K562 (cell line): Measurements from ENCODE around the gene NTM. TPM values are rescaled to one million over a fixed set of nuclear protein-coding genes. Genes with fewer than 3 reads are reported as not detected.

Source experiments
- ATAC-seq: fragments of 200-7000 bp; cut with Tn5 transposase; 3 replicates; pipeline ENCODE4 v1.9.1; 2020; ENCODE audit warnings: moderate library complexity
- BruUV-seq: library from RNA; stranded (reverse); fragments of 400-500 nt; replicated peaks from 2 replicates; lab custom pipeline; 2021; lab: Mats Ljungman, UMichigan
- CTCF ChIA-PET: fragments of 300-600 bp; formaldehyde crosslinking; extraction: SDS; loops from one replicate; lab custom pipeline; 2021; ENCODE audit warnings: low intra/inter-chr PET ratio; lab: Yijun Ruan, JAX
- POLR2A ChIA-PET: fragments of 300-600, 350-650 bp; sonication (Branson Sonifier 250); formaldehyde crosslinking; extraction: SDS; loops from one replicate; lab custom pipeline; 2021; ENCODE audit warnings: antibody characterized with exemption, inconsistent platforms; lab: Yijun Ruan, JAX
- DNase-seq, 4 experiments: peaks; one replicate each; pipeline versions ENCODE4 v3.0.0 to v3.0.0-alpha.2; 2011 to 2018; ENCODE audit warnings: low spot score in 3 of 4, mixed read lengths in 3 of 4; ENCODE audit errors: extremely low read depth in 1 of 4
- FAIRE-seq: peaks from 2 replicates; lab custom pipeline; 2011; peaks lifted over from hg19 to GRCh38; lab: Jason Lieb, UNC
- H2AFZ ChIP-seq: 2 replicates; pipeline ENCODE4 v1.6.0; 2011; ENCODE audit warnings: low read depth, low read length, control low read depth, inconsistent platforms
- H3K27ac ChIP-seq: fragments of 200-600 bp; 3 replicates; pipeline ENCODE4 v1.8.0; 2011; ENCODE audit warnings: low read depth, mild to moderate bottlenecking, control low read depth, inconsistent platforms, low read length, moderate library complexity, mixed read lengths; ENCODE audit errors: extremely low read depth
- H3K27me3 ChIP-seq, 2 experiments: fragments of 300-600 bp in 1 of 2; 2 replicates in 1 of 2; 3 replicates in 1 of 2; pipeline versions ENCODE4 v1.6.0 to v1.8.0; 2011; ENCODE audit warnings: inconsistent platforms in 2 of 2, low read length in 2 of 2, mild to moderate bottlenecking in 1 of 2, mixed read lengths in 1 of 2, moderate library complexity in 1 of 2; ENCODE audit not compliant: control insufficient read depth in 2 of 2, insufficient read depth in 2 of 2
- H3K36me3 ChIP-seq: fragments of 300-600 bp; 3 replicates; pipeline ENCODE4 v1.8.0; 2011; ENCODE audit warnings: mild to moderate bottlenecking, low read length, inconsistent platforms; ENCODE audit not compliant: control insufficient read depth, insufficient read depth
- H3K4me1 ChIP-seq, 2 experiments: fragments of 200-600 bp in 1 of 2; replicated peaks in 1 of 2; 2 replicates in 1 of 2; 3 replicates in 1 of 2; pipeline versions ENCODE4 v1.5.1 to v1.8.0; 2011; ENCODE audit warnings: inconsistent platforms in 2 of 2, low read length in 2 of 2, mild to moderate bottlenecking in 1 of 2, mixed read lengths in 1 of 2, moderate library complexity in 1 of 2; ENCODE audit not compliant: control insufficient read depth in 2 of 2, insufficient read depth in 2 of 2
- H3K4me2 ChIP-seq: 2 replicates; pipeline ENCODE4 v1.6.1; 2011; ENCODE audit warnings: low read length, control low read depth, inconsistent platforms, mixed read lengths; ENCODE audit not compliant: insufficient read depth
- H3K4me3 ChIP-seq: fragments of 200-600 bp; sonication (generic), shearing (Covaris generic); 2 replicates; pipeline ENCODE4 v1.5.1; 2016; ENCODE audit warnings: control low read depth, inconsistent platforms
- H3K79me2 ChIP-seq: fragments of 200-600 bp; 3 replicates; pipeline ENCODE4 v1.8.0; 2011; ENCODE audit warnings: low read length, inconsistent platforms; ENCODE audit not compliant: control insufficient read depth, insufficient read depth
- H3K9ac ChIP-seq, 2 experiments: 2 replicates each; pipeline versions ENCODE4 v1.6.0 to v1.6.1; 2011; ENCODE audit warnings: low read depth in 2 of 2, low read length in 2 of 2, control low read depth in 1 of 2, inconsistent platforms in 1 of 2, mild to moderate bottlenecking in 1 of 2, mixed read lengths in 1 of 2; ENCODE audit not compliant: insufficient read depth in 1 of 2
- H3K9me1 ChIP-seq: one replicate; pipeline ENCODE4 v1.6.0; 2011; ENCODE audit warnings: inconsistent platforms, mild to moderate bottlenecking, low read length, moderate library complexity; ENCODE audit not compliant: control insufficient read depth, insufficient read depth
- H3K9me3 ChIP-seq: replicated peaks from 2 replicates; pipeline ENCODE4 v1.5.1; 2011; ENCODE audit warnings: low read depth, low read length, inconsistent platforms; ENCODE audit not compliant: control insufficient read depth, insufficient read depth
- H4K20me1 ChIP-seq: replicated peaks from 2 replicates; pipeline ENCODE4 v1.6.1; 2011; ENCODE audit warnings: low read length, inconsistent platforms, mixed read lengths; ENCODE audit not compliant: control insufficient read depth, insufficient read depth
- HNRNPLL ChIP-seq: fragments of 200-400 bp; formaldehyde crosslinking; IDR thresholded peaks from 2 replicates; pipeline ENCODE4 v1.6.1; 2017; ENCODE audit warnings: low read length, low read depth, mild to moderate bottlenecking; ENCODE audit not compliant: poor library complexity, severe bottlenecking
- SPI1 ChIP-seq: IDR thresholded peaks from 2 replicates; pipeline ENCODE4 v1.6.1; 2011; ENCODE audit warnings: low read depth, low read length, control low read depth, borderline replicate concordance
- WGBS: fragments of 100-300 bp; shearing (Covaris generic); methylation state at CpG from one replicate; pipeline ENCODE4 v1.1.6; 2016; ENCODE audit warnings: low coverage, mixed read lengths; ENCODE audit not compliant: insufficient coverage; ENCODE audit errors: missing lambda C conversion rate; 5-methylcytosine and 5-hydroxymethylcytosine counted together
- in situ Hi-C: fragments of 300-500 bp; cut with MboI; formaldehyde crosslinking; loops from 4 replicates; pipeline ENCODE4 v1.15.0; 2018; ENCODE audit warnings: inconsistent platforms, mixed read lengths
- intact Hi-C: fragments of 100-400 bp; cut with micrococcal nuclease; formaldehyde crosslinking; loops from 2 replicates; pipeline ENCODE4 v1.14.2; 2022
- polyA plus RNA-seq, 8 experiments: library from polyadenylated mRNA; depleted of rRNA in 4 of 8; stranded (reverse) in 5 of 8; unstranded in 3 of 8; fragments of >200 nt; fragmentation: Nextera tagmentation in 2 of 8; fragmentation: Illumina TruSeq in 1 of 8; extraction: Ambion mirVana in 2 of 8; extraction: Trizol in 1 of 8; gene quantifications; 2 replicates each; pipeline versions ENCODE4 v1.2.1 to v1.2.3, GENCODE V29; 2011 to 2014; ENCODE audit warnings: inconsistent platforms in 1 of 8, missing spikeins in 1 of 8
- total RNA-seq, 7 experiments: library from RNA; depleted of rRNA in 6 of 7; stranded (reverse); fragments of >200 nt in 6 of 7; fragmentation: Illumina TruSeq in 2 of 7; extraction: Trizol in 2 of 7; gene quantifications; 2 replicates each; pipeline versions ENCODE4 v1.2.1 to v1.2.3, GENCODE V29; 2011 to 2021; ENCODE audit warnings: low replicate concordance in 1 of 7
- TF ChIP-seq, protein P1 (sequence below): fragments of 450-650 bp; conservative IDR thresholded peaks from 2 replicates; pipeline ENCODE4 v1.6.1; 2016; ENCODE audit warnings: missing genetic modification characterization, low read depth, mild to moderate bottlenecking, control low read depth, missing compliant biosample characterization

The NTM gene
- total and polyA plus RNA-seq, 9 of the 15 experiments (the other 6 are each of a cell fraction or from before 2014, with no cell fraction given), result not detected

DNA sequence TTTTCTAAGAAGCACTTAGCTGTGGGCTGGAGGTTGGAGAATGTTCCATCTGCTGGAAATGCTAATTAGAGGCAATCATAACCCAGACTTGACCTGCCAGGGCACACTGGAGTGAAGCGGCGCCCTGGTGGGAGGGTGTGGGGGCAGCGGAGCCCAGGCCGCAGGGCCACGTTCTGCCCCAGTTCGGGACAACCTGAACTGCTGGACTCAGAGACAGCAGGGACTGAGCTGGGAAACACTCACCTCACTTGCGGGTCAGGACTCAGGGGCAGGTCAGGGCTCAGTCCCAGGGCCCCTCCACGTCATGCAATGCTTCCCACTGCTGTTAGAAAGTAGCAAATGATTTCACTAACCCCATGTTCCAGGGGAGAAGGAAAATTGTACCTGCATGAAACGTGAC lies 316.4 kb downstream of the NTM start:
- DNase-seq, result no peak
- Histone ChIP-seq H3K4me1 (peaks cover 0 to 16% of the 10 kb centered on the region in 2 experiments; a peak in 2 of 5 replicates), H4K20me1 (no peaks in the 10 kb centered on the region), H3K27me3 (peaks cover 0 to 11% of the 10 kb centered on the region in 2 experiments; a peak in 3 of 5 replicates), H3K27ac (no peak overlapping the region), H3K4me2 (no peak overlapping the region), H3K4me3 (no peak overlapping the region), H2AFZ (no peak overlapping the region), H3K9me3 (no peaks in the 10 kb centered on the region), H3K9ac (no peak overlapping the region), H3K36me3 (no peaks in the 10 kb centered on the region), H3K79me2 (no peaks in the 10 kb centered on the region), H3K9me1 (no peaks in the 10 kb centered on the region)
- intact Hi-C loops, result no loop called here
- ChIA-PET CTCF (no interaction called here), POLR2A (no interaction called here)
- TF ChIP-seq SPI1, result no peak
- TF ChIP-seq HNRNPLL, result no peak
- TF ChIP-seq, protein P1, sequence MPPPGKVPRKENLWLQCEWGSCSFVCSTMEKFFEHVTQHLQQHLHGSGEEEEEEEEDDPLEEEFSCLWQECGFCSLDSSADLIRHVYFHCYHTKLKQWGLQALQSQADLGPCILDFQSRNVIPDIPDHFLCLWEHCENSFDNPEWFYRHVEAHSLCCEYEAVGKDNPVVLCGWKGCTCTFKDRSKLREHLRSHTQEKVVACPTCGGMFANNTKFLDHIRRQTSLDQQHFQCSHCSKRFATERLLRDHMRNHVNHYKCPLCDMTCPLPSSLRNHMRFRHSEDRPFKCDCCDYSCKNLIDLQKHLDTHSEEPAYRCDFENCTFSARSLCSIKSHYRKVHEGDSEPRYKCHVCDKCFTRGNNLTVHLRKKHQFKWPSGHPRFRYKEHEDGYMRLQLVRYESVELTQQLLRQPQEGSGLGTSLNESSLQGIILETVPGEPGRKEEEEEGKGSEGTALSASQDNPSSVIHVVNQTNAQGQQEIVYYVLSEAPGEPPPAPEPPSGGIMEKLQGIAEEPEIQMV, result no peak
- FAIRE-seq, result no peak
- 0% methylated on average over 9 of the region's 9 CpGs for WGBS
- no peak for ATAC-seq
- in situ Hi-C loops, result no loop called here
- no TSS peak for BruUV-seq
